Effector CD4-positive, alpha-beta T cell (primary cell): ENCODE results near the gene DHRS4L2.
"Not testable (repeated sequence)": the region's sequence is repeated elsewhere in the genome, so short reads cannot be mapped to it uniquely, and the experiment has no call there.

Experiments
- DNase-seq: peaks from one replicate; pipeline ENCODE4 v3.0.0-alpha.2; 2020

The DHRS4L2 gene

DNA sequence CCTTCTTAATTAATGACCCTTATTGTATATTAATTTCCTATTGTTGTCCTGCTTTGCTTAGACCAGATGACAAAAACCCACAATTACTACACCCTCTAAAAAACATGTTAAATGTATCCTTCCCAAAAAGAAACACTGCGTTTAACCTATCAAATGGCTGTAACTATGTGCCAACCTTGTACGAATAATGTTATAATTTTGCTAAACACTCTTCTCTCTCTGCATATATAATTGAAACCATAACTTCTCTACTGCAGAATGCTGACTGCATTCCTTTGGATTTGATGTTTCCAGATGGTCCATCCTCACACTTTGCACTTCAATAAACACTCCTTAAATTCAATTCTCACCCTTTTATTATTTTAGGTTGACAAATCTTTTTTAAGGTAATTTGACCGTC is 31.8 kb downstream of the DHRS4L2 start:
- not testable (repeated sequence) for DNase-seq

GRCh38 chr14:24024939-24025418 is 36.2 kb downstream of the DHRS4L2 start:
- not testable (repeated sequence) for DNase-seq

DNA sequence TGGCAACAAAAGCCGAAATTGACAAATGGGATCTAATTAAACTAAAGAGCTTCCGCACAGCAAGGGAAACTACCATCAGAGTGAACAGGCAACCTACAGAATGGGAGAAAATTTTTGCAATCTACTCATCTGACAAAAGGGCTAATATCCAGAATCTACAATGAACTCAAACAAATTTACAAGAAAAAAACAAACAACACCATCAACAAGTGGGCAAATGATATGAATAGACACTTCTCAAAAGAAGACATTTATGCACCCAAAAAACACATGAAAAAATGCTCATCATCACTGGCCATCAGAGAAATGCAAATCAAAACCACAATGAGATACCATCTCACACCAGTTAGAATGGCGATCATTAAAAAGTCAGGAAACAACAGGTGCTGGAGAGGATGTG is 41.0 kb downstream of the DHRS4L2 start:
- not testable (repeated sequence) for DNase-seq

DNA sequence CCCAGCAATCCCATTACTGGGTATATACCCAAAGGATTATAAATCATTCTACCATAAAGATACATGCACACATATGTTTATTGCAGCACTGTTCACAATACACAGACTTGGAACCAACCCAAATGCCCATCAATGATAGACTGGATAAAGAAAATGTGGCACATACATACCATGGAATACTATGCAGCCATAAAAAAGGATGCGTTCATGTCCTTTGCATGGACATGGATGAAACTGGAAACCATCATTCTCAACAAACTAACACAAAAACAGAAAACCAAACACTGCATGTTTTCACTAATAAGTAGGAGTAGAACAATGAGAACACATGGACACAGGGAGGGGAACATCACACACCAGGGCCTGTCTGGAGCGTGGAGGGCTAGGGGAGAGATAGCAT is 42.6 kb downstream of the DHRS4L2 start:
- not testable (repeated sequence) for DNase-seq

- no peak for DNase-seq
Measured at GRCh38 chr14:24032727-24033418, 44.1 kb downstream of the DHRS4L2 start.

DNA sequence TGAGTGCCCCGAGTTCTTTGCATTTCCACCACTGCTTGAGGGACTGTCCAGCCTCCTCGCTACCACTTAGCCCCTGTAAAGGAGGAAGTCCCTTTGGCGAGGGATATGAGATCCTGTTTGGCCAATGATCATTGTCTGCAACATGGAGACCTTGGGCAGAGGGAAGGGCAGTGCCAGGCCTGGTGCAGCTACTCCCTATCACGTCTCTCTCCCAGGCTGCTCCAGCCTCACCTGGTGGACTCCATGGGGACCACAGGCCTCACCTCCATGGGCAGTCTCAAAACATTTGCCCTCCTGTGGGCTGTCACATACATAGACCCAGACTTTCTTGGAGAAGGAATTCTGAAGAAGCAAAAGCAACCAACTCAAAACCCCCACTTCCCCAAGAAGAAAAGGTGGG is 47.0 kb downstream of the DHRS4L2 start:
- DNase-seq: not testable (repeated sequence)

- peak; percentile 48 for DNase-seq
Measured at GRCh38 chr14:24036169-24036962, 47.6 kb downstream of the DHRS4L2 start.

DNA sequence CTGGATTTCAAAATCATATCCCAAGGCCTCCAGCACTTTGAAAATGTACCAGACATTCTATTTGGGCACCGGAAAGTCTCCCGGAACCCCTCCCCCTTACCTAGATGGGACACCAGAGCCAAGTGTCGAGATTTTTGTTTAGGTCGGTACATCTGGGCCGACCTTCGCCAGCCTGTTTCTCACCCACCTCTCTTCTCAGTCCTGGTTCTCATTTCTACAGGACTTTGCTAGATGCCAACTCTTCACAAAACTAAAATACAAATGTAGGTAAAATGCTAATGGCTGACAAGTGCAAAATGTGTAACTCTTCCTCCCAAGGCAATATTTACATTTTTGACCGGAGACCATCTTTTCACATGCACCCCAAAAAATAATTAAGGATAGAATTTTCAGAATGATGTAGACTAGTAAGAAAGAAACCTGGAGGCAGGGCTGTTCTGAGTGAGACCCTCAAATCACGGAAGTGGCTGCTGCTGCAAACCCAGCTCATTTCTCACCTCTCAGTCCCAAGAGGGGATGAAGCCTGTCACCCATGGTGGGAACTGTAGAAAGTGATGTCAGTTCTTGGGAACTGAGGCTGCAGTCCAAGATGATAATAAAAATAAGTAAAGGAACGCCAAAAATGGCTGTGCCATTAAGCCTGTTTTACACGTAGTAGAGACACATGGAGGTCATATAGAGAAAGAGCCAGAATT is 48.4 kb downstream of the DHRS4L2 start:
- DNase-seq: not testable (repeated sequence)

DNA sequence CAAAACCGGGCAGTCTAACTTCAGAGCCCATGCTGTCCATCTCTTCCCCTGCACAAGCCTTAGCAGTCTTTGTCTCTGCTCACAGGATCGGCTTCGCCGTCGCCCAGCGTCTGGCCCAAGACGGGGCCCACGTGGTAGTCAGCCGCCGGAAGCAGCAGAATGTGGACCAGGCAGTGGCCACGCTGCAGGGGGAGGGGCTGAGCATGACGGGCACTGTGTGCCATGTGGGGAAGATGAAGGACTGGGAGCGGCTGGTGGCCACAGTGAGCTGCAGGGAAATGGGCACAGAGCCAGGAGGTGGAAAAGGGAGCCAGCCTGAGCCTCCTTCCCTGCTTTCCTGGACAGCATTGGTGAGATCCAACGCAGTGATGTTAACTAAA is 48.9 kb downstream of the DHRS4L2 start:
- no peak for DNase-seq

DNA sequence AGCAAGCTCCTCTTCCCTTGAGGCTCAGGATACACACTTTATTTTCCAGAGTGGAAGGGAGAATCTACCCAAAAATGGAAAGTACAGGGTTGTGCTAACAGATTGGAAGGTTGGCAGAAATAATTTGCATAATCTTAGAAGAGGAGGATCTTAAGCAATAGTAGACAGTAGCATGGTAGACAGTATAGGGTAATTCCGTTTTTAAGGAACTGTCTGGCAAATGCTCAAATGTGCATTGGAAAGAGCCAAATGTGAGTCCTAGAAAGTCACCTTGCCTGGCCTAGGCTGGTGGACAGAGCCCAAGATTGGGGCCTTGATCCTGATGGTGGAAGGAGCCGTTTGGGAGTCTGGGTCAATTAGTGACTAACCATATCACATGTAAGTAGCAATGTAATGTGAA is 50.0 kb downstream of the DHRS4L2 start:
- DNase-seq: no peak

DNA sequence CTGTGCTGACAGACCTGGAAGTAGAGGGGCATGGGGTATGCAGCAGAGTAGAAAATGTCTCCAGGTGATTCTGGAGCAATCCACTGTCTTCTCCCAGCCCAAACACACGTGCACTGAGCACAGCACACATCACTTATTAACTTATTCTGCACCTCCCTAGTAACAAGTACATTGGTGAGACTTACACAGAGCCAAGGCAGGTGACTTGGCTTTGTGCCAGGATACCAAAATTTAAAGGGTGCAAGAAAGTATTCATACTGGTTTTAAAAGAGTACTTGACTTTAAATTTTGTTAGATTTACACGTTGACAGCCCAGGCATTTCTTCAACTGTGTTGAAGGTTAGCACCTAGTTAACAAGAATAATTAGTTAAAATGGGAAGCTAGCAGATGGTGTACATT is 52.0 kb downstream of the DHRS4L2 start:
- no peak for DNase-seq

DNA sequence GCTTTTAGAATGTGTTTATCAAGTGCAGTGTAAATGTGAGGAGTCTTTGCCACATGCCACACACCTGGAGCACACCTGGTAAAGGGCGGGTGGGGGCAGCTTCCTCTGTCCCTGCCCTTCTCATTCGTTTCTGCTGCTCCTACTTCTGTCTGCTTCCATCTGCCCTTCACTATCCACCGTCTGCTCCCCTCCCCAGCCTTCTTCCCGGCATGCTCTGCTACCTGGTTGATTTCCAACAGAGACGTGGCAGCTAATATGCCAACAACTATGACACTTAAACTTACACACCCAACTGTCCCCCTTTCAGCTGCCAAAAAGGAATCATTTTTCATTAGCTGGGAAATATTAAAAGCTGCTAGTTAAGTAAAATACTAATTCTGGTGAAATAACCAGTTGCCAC is 54.0 kb downstream of the DHRS4L2 start:
- DNase-seq: no peak

DNA sequence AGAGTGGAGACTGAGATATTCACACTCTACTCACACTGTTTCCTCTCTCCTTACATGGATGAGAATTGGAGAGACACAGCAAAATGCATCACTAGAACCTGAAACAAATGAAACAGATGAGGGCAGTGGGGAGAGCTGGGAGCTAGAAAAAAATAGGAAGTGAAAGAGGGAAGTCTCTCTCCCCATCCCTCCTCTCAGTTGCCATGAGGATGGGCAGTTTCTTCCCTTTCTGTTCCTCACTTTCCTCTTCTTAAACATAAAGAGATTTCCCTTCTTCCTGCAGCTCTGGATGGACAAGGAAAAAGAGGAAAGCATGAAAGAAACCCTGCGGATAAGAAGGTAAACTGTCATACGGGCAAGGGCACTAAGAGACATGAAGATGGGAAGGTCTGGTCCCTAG is 60.3 kb downstream of the DHRS4L2 start:
- not testable (repeated sequence) for DNase-seq

GRCh38 chr14:24050753-24051152 is 62.0 kb downstream of the DHRS4L2 start:
- DNase-seq: not testable (repeated sequence)

DNA sequence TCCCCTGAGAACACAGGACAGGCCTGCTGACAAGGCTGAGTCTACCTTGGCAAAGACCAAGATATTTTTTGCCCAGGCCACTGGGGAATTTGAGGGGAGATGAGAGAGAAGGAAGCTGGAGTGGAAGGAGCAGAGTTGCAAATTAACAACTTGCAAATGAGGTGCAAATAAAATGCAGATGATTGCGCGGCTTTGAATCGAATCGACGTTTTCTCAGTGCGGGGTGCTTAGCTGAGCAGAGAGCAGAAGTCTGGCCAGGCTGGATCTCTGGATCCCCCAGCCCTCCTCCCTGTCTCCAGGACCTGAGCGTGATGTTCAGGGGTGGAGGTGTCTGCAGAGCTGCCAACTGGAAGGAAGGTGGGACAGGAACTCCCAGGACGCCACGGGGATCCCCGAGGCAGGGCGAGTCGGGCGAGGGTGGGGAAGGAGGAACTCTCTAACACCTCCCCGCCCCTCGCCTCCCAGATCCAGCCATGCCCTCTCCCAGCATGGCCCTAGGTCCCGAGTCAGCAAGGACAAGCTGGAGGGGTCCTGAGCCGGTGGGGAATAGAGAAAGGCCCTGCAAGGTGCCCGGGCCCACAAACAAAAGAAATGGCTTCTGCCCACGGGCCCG is 62.6 kb downstream of the DHRS4L2 start:
- no peak for DNase-seq

- DNase-seq: peak; percentile 36
Measured at GRCh38 chr14:24051789-24052655, 63.3 kb downstream of the DHRS4L2 start, which contains the start of gene CARMIL3. TSS of gene CARMIL3 (plus strand) at chr14:24052009. CDS start at chr14:24052154, 145 bp downstream.

- no peak for DNase-seq
Measured at GRCh38 chr14:24052656-24053547, 64.2 kb downstream of the DHRS4L2 start.

- DNase-seq: no peak
Measured at GRCh38 chr14:24053548-24054323, 65.0 kb downstream of the DHRS4L2 start.

- DNase-seq: no peak
Measured at GRCh38 chr14:24054324-24054641, 65.6 kb downstream of the DHRS4L2 start.

DNA sequence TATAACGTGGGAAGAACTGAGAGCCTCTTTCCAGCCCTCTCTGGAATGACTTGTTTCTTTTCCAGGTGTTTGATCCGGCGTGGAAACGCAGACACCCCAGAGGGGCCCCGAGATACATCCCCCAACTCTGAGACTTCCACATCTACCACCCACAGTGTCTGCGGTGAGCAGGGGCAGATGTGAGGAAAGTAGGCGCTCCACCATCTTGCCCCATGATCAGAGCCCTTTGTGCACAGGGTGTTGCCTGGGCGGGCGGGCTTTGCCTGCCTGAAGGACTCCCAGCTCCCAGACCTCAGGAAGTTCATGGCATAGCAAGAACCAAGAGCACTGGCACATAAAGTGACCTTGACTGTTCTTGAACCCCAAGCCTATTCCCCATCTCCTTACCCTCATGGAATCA is 65.9 kb downstream of the DHRS4L2 start:
- no peak for DNase-seq
